ENCODE results near the gene SH3BP2.

SH3BP2 gene

DNA sequence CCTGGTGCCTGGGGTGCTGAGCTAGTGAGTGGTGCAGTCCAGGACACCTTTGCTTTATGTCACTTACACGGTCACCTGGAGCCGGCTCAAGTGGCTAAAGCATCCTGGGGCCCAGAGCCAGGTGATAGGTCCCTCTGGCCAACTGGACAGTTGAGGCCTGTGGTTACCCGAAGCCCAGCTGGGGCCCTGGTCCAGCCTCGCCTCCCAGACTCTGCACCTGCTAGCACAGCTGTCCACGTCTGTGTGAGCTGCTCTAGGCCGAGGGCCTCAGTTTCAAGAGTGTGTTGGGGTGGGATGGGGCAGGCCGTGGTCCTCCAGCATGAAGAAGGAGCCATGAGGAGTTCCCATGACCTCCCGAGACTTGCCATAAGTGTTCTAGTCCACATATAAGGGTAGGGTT is 43.1 kb downstream of the SH3BP2 start:
- no peak for DNase-seq

DNA sequence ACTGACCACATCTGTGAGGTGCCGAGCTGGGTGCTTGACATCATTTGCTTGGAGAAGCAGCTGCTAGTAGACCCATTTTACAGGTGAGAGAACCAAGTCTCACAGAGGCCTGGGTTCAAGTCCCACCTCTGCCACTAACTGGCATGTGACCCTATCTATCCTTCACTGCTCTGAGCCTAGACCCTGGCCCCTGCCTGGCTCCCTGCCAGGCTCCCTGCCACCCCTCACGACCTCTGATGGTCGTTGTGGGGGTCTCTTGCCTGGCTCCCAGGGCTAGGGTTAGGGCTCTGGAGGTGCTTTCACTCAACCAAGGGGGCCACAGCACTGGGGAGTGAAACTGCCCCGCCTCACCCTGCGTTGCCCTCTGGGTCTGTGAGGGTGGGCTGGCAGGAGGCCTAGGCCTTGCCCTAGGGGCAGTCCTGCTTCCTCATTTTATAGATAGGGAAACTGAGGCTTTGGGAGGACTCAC is 43.5 kb downstream of the SH3BP2 start:
- no peak for DNase-seq

DNA sequence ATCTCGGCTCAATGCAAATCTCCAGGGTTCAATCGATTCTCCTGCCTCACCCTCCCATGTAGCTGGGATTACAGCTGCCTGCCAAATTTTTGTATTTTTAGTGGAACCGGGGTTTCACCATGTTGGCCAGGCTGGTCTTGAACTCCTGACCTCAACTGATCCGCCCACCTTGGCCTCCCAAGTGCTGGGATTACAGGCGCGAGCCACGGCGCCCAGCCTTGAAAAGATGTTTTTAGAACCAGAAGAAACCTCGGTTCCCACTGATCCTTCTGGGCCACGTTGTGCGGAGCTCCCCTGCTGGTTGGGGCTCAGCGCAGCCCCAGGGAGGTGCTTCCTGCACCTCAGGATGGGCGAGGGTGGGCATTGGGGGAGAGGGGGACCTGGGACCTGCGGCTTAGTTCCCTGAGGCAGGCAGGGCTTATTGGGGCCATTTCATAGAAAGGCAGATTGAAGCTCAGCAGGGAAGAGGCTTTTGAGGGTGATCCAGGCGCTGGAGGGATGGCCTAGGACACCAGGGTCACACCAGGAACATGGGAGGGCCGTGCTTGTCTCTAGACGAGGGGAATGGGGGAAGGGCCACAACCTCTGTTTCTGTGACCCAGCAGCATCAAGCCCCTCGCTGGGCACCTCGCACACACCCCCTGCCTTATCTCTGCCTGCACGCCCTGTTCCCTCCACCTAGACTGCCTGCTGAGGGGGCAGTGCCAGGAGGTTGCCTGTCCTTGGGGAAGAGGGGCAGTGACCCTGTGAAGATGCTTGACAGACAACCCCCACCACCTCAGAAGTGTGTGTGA is 44.4 kb downstream of the SH3BP2 start:
- no peak for DNase-seq

DNA sequence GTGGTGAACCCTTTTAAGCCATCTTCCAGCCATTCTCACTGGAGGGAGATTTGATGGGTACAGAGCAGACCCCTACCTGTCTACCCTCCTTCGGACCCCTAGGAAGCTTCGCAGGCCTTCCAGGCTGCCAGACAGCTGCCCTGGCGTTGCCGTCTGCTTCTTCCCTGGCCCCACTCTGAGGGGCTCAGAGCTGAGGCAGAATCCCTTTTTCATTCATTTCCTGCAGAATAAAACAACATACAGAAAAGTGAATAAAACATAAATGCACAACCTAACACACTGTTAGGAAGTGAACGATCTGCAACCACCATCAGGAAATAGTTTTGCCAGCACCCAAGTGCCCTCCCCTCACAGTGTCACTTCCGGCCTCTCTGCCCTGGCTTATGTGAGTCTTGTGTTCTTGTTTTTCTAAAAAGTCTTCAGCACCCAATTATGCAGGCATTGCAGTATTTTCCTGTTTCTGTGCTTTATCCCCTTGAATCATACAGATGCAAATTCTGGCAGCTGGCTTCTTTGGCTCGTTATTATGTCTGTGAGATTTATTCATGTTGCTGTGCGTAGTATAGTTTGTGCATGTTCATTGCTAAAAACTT is 45.1 kb downstream of the SH3BP2 start:
- DNase-seq = no peak

DNA sequence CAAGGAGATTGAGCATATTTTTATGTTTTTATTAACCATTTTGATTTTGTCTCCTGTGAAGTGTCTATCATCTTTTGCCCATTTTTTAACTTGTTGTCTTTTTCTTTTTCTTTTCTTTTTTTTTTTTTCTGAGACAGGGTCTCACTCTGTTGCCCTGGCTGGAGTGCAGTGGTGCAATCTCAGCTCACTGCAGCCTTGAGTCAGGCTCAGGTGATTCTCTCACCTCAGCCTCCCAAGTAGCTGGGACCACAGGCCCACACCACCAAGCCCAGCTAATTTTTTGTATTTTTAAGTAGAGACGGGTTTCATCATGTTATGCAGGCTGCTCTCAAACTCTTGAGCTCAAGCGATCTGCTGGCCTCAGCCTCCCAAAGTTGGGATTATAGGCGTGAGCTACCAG is 46.2 kb downstream of the SH3BP2 start:
- DNase-seq = no peak

DNA sequence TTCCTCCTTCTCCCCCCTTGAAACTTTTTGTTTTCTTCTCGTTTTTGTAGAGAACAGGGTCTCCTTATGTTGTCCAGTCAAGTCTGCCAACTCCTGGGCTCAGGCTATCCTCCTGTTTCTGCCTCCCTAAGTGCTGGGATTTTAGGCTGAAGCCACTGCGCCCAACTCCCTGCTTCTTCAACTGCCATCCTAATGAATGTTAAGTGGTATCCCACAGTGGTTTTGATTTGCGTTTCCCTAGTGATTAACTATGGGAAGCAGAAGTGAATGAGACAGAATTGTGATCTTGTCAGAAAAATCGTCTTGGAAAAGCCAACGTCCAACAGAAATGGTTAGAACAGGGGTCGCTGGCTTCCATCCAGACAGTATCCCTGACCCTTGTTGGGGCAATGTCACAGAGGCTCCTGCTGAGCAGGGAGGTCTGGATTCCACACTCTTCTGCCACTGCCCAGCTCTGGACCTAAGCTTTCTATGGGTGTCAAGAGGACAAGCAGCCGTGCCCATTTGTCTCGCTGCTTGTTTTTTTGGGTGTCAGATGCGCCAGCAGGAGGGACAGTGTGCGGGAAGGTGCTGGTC is 49.9 kb downstream of the SH3BP2 start:
- DNase-seq = peak in 1 of 2 experiments; percentile 4

DNA sequence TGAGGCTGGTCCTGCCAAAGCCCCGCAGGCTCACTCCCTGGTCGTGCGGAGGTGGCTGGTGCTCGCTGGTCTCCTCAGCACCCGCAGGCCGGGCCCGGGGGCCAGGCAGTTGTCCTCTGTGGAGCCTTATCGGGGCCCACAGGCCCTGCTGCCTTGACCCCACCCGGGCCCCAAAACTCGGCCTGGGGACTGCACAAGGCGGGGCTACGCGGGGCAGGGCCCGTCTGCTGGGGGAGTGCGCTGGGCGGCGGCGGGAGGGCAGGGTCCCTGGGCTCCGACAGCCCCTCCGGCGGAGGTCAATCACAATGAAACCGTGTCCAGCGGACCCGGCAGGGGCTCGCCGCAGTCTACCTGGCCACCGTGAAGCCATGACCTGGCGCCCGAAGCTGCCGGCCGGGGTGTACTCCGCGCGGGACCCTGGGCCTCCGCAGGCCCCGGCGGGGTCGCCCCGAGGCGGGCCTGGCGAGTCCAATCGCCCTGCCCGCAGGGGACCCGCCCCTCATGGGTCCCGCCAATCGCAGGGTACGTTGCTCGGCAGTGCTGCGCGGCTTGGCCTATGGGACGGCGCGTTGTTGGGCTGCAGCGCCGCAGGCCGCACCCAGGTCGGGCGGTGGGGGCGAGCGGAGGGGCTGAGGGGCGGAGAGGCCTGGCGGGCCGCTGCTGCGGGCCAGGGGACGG is 50.5 kb downstream of the SH3BP2 start, which contains the start of gene ADD1:
ADD1 (plus strand) TSS at position 582 of the 678 bp plus-strand sequence. CDS start 32,072 bp downstream, outside the sequence.
- peak; percentile 38 to 61 for DNase-seq

DNA sequence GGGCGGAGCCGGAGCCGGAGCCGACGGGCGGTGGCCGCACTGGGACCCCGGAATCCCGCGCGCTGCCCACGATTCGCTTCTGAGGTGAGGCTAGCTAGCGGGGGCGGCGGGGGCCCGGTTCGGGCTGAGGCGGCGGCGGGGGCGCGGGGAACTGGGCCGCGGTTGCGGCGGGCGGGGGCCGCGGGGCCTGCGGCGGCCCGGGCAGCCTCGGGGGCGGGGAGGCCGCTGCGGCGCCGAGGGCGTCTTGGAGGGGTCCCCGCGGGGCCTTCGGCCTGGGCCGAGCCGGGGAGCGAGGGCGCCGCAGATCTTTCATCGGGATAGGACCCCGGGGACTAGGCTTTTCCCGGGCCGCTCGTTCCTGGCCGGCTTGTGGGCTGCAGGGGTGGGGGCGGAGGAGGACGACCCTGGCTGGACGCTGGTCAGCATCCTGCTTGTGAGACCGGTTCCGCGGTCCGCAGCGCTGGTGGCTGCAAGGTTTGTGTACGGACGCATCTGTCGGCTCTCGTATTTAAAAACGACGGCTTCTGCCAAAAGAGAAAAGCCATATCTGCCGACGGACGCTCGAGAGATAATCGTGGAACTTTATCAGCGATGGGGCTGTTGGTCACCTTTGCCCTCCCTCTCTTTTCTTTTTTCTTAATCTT is 51.2 kb downstream of the SH3BP2 start:
- no peak for DNase-seq

DNA sequence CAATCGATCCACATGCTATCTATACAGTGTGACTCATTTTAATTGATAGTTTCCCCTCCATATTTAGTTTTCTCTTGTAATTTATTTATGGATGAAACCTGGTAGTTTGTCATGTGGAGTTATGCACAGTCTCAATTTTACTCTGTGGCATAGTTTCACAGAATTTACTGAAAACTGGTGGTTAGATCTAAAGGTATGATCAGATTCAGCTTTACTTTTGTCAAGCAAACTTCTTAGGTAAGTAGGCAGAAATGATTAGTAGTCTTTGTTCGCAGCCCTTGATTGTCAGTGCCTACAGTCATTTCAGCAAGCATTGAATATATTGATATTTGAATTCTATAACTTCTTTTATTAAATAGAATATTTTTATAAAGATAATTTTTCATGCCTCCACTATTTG is 53.3 kb downstream of the SH3BP2 start:
- no peak for DNase-seq

DNA sequence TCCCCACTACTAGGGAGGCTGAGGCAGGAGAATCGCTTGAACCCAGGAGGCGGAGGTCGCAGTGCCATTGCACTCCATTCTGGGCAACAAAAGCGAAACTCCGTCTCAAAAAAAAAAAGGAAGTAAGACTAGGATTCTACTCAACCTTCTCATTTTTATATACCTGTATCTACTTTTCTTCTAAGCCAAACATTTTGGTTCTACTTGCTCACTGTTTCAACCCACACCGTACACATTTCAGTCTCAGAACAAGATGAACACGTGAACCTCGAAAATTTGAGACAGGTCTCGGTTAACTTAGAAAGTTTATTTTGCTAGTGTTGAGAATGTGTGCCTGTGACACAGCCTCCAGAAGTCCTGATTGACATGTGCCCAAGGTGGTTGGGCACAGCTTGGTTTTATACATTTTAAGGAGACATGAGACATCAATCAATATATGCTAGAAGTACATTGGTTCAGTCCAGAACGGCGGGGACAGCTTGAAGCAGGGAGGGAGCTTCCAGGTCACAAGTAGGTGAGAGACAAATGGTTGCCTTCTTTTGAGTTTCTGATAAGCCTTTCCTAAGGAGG is 54.5 kb downstream of the SH3BP2 start:
- DNase-seq = no peak

DNA sequence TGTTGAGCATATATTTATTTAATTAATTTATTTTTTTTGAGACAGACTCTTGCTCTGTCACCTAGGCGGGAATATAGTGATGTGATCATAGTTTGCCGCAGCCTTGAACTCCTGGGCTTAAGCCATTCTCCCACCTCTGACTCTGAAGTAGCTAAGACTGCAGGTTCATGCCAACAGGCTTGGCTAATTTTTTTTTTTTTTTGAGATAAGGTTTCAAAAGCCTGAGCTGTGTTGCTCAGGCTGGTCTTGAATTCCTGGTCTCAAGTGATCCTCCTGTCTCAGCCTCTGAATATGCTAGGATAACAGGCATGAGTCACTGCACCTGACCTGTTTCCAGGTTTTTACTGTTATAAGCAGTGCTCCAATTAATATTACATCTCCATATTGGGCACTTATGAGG is 55.6 kb downstream of the SH3BP2 start:
- DNase-seq = no peak

DNA sequence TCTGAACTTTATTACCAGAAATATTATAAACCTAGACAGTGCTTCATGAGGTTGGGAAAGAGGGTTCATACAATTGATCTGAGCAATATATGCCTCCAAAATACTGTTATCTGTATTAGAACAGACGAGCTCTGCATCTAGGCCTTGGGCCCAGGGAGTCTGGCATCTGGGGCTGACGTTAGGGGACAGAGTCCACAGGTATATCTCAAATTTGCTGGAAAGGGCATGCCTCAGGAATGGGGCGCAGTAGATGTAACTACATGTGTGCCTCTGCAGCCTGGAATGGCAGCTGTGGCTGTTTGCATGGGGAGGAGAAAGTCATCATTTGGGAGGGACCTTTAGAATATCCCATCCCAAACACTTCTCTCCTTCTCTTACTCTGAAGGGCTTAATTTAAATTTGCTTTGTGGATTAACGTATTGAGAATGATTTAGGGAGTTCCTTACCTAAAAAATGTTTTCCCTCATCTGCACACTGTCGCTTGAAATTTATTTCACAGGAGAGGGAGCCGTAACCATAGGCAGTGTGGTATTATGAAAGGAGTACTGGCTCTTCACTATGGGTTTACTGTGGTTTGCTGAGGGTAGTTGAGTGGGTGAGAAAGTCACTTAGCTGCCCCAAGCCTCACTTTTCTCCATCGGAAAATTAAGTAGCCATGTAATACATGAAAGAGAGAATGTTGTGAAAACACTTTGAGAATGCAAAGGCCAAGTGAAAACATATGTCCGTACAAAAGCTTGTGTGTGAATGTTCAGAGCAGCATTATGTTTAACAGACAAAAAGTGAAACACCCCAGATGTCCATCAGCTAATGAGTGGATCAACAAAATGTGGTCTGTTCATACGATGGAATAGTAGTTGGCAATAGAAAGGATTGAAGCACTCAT is 56.6 kb downstream of the SH3BP2 start:
- no peak for DNase-seq

DNA sequence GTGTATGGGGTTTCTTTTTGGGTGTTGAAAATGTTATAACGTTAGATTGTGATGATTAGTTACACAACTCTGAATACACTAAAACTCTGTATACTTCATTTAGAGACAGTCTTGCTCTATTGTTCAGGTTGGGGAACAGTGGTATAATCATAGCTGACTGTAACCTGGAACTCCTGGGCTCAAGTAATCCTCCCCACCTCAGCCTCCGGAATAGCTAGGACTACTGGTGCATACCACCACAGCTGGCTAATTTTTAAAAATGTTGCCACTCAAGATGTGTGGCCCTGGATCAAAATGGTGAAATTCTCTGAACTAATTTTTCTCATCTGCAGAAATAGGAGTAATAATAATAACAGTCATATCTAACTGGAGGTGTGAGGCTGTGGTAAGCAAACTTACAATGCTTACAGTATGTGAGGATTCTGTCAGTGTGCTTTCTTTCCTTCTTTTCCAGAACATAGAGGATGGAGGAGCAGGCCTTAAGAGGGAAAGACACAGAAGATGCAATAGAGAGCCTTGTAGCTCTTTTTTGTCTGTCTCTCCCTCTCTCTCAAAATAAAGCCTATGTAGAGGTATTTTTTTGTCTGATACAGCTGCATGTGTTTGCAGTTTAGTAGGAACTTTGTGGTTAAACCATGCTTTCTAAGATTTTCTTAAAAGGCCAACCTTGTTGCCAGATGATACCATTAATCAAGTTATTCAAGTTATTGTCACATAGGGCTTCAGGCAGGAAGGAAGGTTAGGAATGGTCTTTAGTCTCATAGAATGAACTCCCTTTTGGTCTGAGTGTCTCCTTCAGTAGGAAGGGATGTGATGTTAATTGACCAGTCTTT is 58.3 kb downstream of the SH3BP2 start:
- DNase-seq = no peak

DNA sequence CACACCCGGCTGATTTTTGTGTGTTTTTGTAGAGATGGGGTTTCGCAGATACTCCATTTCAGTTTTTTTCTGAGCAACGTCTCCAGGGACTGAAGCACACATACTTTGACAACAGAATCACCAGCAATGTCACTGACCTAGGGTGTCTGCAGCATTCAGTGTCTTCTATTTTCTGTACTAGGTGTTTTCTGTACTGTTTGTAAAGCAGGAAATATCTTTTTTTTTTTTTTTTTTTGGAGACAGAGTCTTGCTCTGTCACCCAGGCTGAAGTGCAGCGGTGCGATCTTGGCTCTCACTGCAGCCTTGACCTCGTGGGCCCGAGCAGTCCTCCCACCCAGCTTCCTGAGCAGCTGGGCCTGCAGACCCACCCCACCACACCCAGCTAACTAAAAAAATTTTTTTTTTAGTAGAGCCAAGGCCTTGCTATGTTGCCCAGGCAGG is 59.6 kb downstream of the SH3BP2 start:
- DNase-seq = no peak

DNA sequence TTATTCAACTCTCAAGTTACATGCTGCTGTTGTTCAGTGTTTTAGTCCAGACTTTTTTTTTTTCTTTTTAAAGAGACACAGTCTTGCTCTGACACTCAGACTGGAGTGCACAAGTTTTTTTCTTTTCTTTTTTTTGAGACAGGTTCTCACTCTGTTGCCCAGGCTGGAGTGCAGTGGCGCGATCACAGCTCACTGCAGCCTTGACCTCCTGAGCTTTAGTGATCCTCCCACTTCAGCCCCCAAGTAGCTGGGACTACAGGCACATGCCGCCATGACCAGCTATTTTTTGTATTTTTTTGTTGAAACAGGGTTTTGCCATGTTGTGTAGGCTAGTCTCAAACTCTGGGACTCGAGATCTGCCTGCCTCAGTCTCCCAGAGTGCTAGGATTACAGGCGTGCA is 62.7 kb downstream of the SH3BP2 start:
- no peak for DNase-seq

DNA sequence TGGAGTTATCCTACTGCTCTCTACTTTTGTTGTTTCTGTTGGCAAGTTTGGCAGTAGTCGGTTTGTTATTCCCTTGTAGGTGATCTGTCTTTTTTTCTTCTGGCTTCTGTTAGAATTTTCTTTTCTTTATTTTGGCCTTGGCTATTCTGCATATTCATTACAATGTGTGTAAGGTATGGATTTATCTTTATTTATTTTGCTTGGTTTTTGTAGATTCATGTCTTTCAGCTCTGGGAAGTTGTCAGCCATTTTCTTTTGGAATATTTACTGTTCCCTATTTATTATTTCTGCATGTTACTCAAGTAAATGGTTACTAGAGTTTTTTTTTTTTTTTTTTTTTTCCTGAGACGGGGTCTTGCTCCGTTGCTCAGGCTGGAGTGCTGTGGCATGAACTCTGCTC is 63.4 kb downstream of the SH3BP2 start:
- DNase-seq = no peak

DNA sequence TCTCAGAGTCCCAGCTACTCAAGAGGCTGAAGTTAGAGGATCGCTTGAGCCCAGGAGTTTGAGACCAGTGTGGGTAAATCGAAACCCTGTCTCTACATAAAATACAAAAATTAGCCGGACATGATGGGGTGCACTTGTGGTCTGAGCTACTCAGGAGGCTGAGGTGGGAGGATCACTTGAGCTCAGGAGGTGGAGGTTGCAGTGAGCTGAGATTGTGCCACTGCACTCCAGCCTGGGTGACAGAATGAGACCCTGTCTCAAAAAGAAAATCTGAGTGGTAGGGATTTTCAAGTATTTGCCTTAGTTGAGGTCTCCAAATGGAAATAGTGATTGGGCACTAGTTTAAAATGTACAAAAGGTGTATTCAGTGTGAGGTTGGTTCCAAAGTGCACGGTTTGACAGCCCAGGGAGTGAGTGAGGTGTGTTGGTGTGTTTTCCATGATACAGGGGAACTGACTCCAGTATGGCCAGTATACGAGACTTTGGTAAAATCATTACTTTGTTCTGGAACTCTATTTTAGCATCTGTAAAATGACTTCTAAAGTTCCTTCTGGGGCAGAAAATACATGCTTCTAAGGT is 64.6 kb downstream of the SH3BP2 start:
- no peak for DNase-seq

DNA sequence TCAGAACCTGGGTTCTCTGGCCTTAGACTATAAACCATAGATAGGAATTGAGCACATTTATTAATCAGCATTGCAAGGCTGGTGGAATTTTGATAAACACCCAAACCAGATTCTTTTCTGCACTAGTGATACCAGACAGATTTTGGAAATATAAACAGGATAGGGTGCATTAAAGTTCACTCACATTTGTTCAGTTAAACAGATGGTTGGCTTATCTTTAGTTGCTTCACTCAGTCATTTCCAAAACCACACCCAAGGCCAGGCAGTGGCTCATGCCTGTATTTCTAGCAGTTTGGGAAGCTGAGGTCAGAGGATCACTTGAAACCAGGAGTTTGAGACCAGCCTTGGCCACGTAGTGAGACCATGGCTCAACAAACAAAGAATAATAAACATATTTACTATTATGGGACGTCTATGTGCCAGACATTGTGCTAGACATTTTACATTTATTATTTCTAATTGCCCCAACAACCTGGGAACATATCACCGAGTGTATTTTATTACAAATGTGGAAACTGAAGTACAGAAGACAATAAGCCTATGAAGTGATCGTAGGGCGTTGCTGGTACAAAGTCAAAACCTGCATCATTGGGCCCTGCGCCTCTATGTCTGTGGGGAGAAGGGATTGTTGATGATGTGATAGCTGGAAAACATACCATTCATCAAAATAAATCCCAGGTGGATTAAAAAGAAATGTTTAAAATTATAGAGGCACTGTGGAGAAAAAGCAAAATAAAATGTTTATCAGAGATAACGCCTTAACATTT is 65.7 kb downstream of the SH3BP2 start:
- DNase-seq = no peak

DNA sequence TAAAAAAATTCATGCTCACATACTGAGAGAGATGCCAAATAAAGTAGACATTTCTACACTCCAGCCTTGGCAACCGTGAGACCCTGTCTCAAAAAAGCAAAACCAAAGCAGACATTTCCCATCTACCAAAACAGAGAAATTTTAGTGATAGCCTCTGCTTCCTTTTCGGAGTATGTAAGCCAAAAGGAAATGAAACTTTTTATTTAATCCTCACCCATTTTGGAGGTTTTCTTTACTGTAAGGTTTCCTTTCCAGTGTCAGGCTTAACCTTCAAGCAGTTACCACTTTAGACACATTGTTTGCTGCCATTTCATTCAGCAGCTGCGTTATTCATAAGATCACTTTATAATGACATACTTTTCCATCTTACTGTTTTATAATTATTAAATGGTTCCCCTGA is 66.6 kb downstream of the SH3BP2 start:
- DNase-seq = no peak
